Type B pancreatic cell (in vitro differentiated cells): ENCODE results near the gene DUSP15. TPM values are rescaled to one million over a fixed set of nuclear protein-coding genes. Genes with fewer than 3 reads are reported as not detected.

Experiments used
- DNase-seq: peaks from one replicate; pipeline ENCODE4 v3.0.0; 2021; ENCODE audit warnings: mixed read lengths; ENCODE audit not compliant: unreplicated experiment; ENCODE audit errors: extremely low spot score
- H3K27ac Mint-ChIP-seq: 2 replicates; pipeline ENCODE4 v1.8.0; 2021; ENCODE audit warnings: mild to moderate bottlenecking, mixed read lengths
- H3K27me3 Mint-ChIP-seq: 2 replicates; pipeline ENCODE4 v1.8.0; 2021; ENCODE audit warnings: mixed read lengths
- H3K36me3 Mint-ChIP-seq: 2 replicates; pipeline ENCODE4 v1.8.0; 2021; ENCODE audit warnings: mixed read lengths
- H3K4me1 Mint-ChIP-seq: one replicate; pipeline ENCODE4 v1.8.0; 2021; ENCODE audit warnings: mixed read lengths; ENCODE audit not compliant: unreplicated experiment
- H3K4me3 Mint-ChIP-seq: 2 replicates; pipeline ENCODE4 v1.8.0; 2021; ENCODE audit warnings: mild to moderate bottlenecking, mixed read lengths
- H3K9me3 Mint-ChIP-seq: 2 replicates; pipeline ENCODE4 v1.8.0; 2021; ENCODE audit warnings: mixed read lengths
- total RNA-seq: library from RNA; stranded (reverse); gene quantifications from 2 replicates; pipeline ENCODE4 v1.2.1, GENCODE V29; 2021; ENCODE audit warnings: low replicate concordance
- TF ChIP-seq, protein P1 (sequence below): fragments of 200-600 bp; sonication (generic); conservative IDR thresholded peaks from 2 replicates; pipeline ENCODE4 v1.5.0; 2021; ENCODE audit warnings: antibody characterized with exemption, mild to moderate bottlenecking

The DUSP15 gene
- total RNA-seq, 1 donor from 2014 or later: 9.1 TPM

DNA sequence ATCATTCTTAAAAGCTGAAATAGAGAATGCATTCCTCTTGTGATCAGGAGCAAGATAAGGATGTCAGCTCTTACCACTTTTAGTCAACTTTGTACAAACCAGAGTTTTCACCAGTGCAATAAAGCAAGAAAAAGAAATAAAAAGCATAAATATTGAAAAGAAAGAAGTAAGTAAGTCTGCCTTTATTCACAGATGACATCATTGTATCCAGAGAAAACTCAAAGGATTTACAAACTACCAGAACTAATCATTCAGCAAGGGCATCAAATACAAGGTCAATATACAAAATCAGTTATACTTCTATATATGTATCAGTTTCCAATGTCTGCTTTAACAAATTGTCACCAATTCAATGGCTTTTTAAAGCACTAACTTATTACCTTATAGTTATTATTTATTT is 13.5 kb upstream of the DUSP15 start:
- DNase-seq: no peak
- Mint-ChIP-seq H3K27me3 (peaks cover 19% of the 10 kb centered on the region), H3K27ac (no peak overlapping the region), H3K4me1 (peaks cover 3% of the 10 kb centered on the region), H3K4me3 (no peak overlapping the region), H3K36me3 (no peaks in the 10 kb centered on the region), H3K9me3 (no peaks in the 10 kb centered on the region)
- TF ChIP-seq, protein P1, sequence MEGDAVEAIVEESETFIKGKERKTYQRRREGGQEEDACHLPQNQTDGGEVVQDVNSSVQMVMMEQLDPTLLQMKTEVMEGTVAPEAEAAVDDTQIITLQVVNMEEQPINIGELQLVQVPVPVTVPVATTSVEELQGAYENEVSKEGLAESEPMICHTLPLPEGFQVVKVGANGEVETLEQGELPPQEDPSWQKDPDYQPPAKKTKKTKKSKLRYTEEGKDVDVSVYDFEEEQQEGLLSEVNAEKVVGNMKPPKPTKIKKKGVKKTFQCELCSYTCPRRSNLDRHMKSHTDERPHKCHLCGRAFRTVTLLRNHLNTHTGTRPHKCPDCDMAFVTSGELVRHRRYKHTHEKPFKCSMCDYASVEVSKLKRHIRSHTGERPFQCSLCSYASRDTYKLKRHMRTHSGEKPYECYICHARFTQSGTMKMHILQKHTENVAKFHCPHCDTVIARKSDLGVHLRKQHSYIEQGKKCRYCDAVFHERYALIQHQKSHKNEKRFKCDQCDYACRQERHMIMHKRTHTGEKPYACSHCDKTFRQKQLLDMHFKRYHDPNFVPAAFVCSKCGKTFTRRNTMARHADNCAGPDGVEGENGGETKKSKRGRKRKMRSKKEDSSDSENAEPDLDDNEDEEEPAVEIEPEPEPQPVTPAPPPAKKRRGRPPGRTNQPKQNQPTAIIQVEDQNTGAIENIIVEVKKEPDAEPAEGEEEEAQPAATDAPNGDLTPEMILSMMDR: no peak

DNA sequence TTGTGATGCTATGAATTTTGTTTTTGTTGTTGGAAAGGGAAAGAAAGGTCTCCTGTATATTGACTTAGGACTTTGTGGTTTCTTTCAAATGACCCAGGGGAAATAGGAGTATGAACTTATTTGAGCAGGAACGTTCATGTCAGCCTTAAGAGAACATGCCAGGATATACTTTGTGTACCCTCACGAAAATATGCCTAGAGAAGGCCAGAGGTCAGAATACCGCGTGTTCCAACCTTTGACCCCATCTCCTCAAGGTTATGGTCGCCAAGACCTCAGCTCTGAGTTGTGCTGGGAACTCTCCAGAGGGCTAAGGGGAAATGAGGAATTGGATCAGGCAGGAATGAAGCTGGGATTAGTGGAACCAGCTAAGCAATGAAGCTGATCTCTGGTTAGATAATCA is 11.6 kb upstream of the DUSP15 start:
- H3K27me3 Mint-ChIP-seq: peaks cover 9% of the 10 kb centered on the region
- no peak for DNase-seq
- no peaks in the 10 kb centered on the region for H3K9me3 Mint-ChIP-seq
- TF ChIP-seq, protein P1: no peak
- no peak overlapping the region for H3K4me3 Mint-ChIP-seq
- peaks cover 3% of the 10 kb centered on the region for H3K4me1 Mint-ChIP-seq
- H3K27ac Mint-ChIP-seq: no peak overlapping the region
- H3K36me3 Mint-ChIP-seq: no peaks in the 10 kb centered on the region

DNA sequence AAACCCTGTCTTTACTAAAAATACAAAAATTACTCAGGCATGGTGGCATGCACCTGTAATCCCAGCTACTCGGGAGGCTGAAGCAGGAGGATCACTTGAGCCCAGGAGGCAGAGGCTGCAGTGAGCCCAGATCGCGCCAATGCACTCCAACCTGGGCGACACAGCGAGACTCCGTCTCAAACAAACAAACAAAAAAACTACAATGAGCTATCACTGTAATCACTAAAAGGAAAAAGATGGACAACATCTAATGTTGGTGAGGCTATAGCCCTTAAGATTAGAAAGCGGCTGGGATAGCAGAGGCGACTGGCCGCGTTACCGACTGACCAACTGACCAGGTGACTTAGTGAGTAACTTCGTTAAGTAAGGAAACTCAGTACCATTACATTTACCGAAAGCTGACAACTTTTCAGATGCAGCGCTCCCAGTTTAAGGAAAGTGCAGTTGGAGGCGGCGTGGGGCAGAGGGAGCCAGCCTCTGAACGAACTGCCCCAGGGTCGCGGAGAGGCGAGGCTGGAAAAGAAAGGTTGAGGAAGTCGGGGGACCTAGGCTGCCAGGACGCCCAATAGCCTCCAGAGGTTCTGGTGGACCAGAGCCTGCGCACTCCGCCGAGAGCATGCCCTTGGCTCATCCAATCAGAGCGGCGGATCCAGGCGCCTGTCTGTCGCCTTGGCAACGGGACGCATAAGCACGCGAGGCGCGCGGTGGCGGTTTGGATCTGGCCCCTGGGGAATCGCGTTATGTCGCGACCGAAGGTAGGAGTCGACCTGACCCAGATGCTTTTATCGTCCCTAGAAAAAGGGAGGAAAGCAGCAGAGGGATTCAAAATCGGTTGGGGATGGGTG is 9.0 kb upstream of the DUSP15 start:
- Mint-ChIP-seq H3K27me3 (peaks cover 11% of the 10 kb centered on the region), H3K9me3 (no peaks in the 10 kb centered on the region), H3K27ac (peak overlapping the region; percentile 96), H3K4me1 (peaks cover 3% of the 10 kb centered on the region), H3K36me3 (no peaks in the 10 kb centered on the region), H3K4me3 (peak overlapping the region; percentile 98)
- TF ChIP-seq, protein P1: peak; percentile 23
- DNase-seq: peak; percentile 97

DNA sequence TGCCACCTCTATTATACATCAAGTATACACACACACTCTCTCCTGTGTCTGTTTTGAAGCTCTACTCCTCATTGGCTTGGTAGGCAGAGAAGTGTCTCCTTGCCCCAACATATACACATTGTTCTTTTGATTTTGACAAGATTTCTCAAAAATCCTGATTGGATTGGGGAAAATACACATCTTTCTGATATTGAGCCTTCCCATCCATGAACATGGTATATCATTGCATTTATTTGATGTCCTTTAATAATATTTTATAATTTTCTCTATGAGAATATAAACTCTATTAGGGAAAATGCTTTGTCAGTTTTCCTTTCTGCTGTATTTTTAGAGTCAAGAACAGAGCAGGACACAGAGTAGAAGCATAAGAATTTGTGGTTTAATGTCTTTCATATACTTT is 7.4 kb upstream of the DUSP15 start:
- H3K27ac Mint-ChIP-seq: no peak overlapping the region
- peaks cover 3% of the 10 kb centered on the region for H3K4me1 Mint-ChIP-seq
- H3K4me3 Mint-ChIP-seq: no peak overlapping the region
- TF ChIP-seq, protein P1: no peak
- H3K27me3 Mint-ChIP-seq: peaks cover 18% of the 10 kb centered on the region
- no peak for DNase-seq
- H3K36me3 Mint-ChIP-seq: no peaks in the 10 kb centered on the region
- H3K9me3 Mint-ChIP-seq: no peaks in the 10 kb centered on the region

DNA sequence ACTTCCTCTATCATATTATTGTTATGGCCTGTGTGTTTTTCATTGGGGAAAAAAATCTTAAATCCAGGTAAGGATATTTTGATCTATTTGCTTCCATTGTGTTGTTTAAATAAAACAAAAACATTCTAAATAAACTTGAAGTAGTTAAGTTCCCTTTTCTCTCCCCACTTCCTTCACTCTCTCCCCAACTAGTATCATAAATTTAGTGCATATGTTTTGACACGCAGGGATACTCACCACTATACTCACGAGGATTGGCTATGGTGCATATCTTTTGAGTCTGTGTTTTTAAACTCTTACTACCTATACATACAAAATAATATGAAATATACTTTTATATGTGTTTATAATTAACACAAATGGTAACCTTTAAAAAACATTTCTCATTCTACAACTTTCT is 5.3 kb upstream of the DUSP15 start:
- no peaks in the 10 kb centered on the region for H3K36me3 Mint-ChIP-seq
- no peaks in the 10 kb centered on the region for H3K9me3 Mint-ChIP-seq
- peaks cover 34% of the 10 kb centered on the region for H3K27me3 Mint-ChIP-seq
- TF ChIP-seq, protein P1: no peak
- H3K4me1 Mint-ChIP-seq: peaks cover 3% of the 10 kb centered on the region
- no peak overlapping the region for H3K27ac Mint-ChIP-seq
- H3K4me3 Mint-ChIP-seq: no peak overlapping the region
- no peak for DNase-seq
